GM21576 (cell line): ENCODE results near the gene PPFIA4.

ENCODE experiments used
- ATAC-seq: cut with Tn5 transposase; IDR thresholded peaks from one replicate; pipeline ENCODE4 v1.9.1; 2021; ENCODE audit warnings: mild to moderate bottlenecking, moderate library complexity; ENCODE audit not compliant: unreplicated experiment

Gene PPFIA4

DNA sequence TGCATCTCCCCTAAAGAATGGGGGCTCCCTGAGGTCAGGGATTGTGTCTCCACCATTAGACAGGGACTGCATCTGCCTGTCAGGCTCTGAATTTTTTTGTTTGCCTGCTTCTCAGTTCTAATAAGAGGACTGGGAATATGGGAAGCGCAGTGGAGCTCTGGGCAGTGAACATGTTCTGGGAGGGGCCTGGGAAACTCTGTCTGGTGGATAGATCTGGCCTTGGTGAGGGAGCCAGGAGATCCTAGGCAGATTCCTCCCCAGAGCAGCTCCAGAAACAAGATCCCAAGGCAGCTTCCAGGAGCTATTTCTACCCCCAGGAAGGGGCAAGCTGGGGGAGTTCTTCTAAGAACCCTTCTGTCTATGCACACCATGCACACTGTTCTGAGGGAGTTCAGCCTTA is 72.2 kb downstream of the PPFIA4 start:
- ATAC-seq, result no peak

DNA sequence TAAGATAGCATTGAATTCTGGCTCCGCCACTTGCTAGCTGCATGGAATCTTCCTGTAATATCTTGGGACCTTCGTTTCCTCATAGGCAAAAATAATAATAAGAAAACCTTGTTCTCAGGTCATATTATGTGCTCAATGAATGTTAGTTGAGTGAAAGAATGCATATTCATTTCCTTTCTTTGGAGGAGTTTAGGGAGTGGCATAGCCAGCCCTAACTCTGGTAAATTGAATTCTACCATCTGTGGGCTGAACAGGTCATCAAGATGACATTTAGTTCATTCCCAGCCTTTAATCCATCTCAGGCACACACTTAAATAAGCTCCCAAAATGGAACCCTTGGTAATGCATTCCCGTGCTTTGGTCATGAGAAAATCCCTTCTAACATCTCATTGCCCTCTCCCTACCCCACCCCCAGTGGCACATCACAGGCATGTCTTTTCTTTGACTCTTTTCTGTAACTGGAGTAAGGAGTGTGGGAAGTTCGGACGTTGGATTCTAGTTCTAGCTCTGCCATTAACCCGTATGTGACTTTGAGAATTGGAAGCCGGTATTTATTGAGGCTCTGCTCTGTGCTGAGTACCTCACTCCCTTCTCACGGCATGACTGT is 72.7 kb downstream of the PPFIA4 start:
- no peak for ATAC-seq

GRCh38 chr1:203099805-203100515 is 73.7 kb downstream of the PPFIA4 start:
- no peak for ATAC-seq

GRCh38 chr1:203100516-203100869 is 74.2 kb downstream of the PPFIA4 start:
- no peak for ATAC-seq

- no peak for ATAC-seq
Measured at GRCh38 chr1:203101813-203102634, 75.7 kb downstream of the PPFIA4 start.

DNA sequence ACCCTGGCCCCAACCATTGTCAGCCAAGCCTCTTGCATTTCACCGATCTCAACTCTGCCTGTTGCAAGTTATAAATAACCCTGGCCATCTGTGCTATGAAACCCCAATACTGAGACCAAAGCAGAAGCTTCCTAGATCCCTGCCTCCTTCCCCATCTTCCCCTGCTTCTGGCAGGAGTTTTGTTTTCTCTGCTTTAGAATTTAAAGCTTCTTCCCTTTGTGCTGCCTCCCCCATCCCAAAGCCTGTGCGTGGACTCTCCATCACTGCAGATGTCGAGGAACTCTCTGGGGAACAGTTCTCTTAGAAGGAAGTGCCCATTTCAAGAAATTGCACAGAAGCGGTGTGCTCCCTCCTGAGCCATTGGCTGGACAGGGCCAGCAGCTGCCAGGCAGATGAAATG is 76.9 kb downstream of the PPFIA4 start:
- ATAC-seq, result no peak

- no peak for ATAC-seq
Measured at GRCh38 chr1:203103829-203104495, 77.7 kb downstream of the PPFIA4 start.

DNA sequence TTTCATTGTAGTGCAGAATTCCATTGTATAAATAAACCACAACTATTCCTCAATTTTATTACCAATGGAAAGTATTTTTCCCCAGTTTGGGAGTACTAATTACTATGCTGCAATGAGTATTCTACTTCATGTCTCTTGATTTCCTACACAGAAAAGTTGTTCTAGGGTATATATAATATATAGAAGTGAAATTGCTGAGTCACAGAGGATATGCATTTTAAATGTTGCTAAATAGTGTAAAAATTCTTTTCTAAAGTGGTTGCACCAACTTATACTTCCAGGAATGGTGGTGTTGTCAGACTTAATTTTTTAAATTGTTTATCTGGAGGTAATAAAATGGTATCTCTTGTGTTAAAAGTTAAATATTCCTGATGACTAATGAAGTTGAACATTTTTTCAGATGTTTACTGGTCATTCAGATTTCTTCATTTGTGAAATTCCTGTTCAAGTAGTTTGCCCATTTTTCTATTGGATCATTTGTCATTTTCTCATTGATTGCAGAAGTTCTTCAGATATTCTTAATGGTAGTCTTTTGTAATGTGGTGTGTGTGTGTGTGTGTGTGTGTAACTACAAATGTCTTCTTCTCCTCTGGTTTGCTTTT is 78.6 kb downstream of the PPFIA4 start:
- no peak for ATAC-seq

GRCh38 chr1:203112475-203112874 is 86.2 kb downstream of the PPFIA4 start:
- ATAC-seq, result no peak

DNA sequence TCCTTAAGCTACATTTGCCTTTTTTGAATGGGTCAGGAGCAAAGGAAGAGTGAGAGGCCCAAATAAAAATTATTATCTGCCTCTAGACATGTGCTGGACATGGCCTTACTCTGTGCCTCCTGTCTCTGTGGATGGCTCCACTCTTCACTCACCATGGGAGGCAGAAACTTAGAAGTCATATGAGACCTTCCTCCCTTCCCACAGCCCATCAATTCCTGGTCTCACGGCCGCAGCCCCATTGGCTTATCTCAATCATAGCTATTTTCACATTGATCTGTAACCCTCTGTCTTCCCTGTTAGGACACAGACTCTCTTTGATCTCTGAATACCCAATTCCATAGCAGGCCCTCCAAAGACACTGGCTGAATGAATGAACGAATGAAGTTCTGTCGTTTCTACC is 87.0 kb downstream of the PPFIA4 start:
- no peak for ATAC-seq

DNA sequence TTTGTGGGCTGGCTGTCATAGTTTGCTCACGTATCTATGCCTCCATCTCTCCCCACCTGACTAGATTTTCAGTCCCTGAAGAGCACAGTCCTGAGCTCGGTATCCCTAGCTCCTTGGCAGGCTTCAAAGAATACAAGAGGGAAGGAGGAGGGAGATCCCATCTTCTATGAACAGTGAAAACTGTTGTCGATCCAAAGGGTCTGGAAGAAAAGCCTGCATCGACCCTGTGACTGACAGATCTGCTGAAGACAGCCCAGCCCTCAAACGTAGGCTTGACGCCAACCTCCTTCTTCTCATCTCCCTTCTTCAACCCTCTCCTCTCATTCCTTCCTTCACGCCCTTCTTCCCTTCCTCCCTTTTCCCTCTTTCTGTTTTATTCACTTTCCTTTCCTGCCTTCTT is 87.9 kb downstream of the PPFIA4 start:
- ATAC-seq, result no peak

DNA sequence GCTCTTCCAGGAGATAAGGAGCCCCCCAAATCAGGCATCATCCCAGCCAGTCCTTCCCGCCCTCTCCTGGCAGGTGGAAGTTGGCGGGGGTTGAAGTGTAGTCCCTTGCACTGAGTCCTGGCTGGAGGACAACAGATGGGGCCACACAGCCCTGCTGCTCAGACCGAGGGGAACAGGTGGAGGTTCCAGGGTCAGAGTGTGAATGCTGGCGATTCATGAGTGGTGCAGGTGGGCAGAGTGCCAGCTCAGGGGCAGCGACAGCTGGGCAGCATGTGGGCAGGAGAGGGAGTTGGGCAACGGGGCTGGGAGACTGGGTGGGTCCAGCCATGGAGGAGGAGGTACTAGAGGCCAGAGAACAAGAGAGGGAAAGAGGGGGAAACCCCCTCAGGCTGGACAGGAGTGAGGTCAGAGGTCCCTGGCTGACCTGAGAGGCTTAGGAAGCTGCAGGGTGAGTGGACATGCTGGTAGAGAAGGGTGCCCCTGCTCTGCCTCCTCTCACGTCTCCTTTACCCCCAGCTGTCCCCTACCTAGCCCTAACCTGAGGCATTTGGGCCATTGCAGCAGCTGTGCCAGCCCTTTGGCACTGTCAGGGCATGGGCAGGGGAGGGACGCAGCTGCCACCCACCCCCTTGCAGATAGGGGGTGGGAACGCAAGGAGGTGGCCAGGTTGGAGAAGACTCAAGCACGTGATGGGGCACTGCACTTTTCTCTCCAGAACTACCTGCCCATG is 90.0 kb downstream of the PPFIA4 start:
- ATAC-seq, result no peak

- ATAC-seq, result no peak
Measured at GRCh38 chr1:203117611-203118575, 91.6 kb downstream of the PPFIA4 start.

GRCh38 chr1:203120325-203121153 is 94.2 kb downstream of the PPFIA4 start:
- ATAC-seq, result no peak

DNA sequence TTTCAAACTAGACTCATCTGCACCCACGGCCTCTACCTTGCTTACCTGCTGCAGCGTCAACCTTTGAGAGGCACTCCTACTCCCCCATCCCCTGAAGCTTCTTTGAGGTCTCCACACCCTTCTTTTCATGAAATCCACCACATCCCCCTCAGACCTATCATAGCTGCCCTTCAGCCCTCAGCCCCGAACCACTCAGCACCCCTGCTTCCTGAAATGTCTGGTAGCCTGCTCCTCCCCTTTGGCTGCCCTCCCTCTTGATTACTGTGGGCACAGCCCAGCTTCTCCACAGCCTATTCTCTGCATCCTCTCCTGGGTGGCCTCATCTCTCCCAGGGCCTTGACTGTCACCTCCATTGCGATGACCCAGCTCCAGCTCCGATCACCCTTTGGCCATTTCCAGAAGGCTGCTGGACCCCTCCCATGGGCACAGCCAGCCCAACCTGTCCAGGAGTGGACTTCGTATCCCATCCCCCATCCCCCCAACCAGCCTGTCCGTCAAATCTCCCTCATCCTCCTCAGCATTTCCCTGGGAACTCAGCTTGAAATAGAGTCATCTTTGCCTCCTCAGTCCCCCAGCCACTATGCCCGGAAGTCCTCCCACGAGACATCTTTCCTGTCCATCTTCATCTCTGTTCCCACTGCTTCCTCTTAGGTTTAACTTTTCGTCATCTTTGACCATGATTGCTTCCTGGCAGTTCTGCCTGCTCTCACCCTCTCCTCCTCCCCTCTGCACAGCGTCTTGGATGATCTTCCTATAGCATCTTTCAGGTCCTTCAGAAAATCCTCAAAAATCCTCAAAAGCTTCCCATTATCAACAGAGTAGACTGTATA is 95.1 kb downstream of the PPFIA4 start:
- ATAC-seq, result no peak

DNA sequence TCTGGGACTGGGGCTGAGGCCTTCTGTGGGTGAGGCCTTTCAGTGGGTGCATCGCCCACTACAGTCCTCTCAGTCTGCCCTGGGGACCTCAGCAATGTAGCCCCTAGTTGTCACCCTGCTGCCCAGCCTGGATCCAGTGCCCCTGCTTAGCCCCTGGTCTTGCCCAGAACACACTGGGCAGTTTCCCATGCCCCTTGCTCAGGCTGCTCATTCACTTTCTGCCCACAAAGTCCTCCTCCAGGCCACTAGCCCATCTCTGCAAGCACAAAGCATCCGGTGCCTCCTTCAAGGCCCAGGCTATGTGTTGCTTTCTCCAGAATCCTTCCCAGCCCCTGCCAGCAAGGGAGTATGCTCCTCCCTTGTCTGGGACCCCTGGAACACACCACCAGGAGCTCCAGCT is 95.9 kb downstream of the PPFIA4 start:
- no peak for ATAC-seq

GRCh38 chr1:203124011-203124410 is 97.7 kb downstream of the PPFIA4 start:
- no peak for ATAC-seq
